Measurements from ENCODE around the gene ZNF618.

ZNF618 gene

GRCh38 chr9:113973226-113973625, 97.1 kb downstream of the ZNF618 start:
- FAIRE-seq (no peak), DNase-seq (ENCODE audit: insufficient read length, low spot score) (no peak)
- no peak for TF ChIP-seq CTCF (IDR thresholded peaks at IDR 0.05; ENCODE audit: insufficient read depth, missing control alignments)

- no peak for TF ChIP-seq CTCF (IDR thresholded peaks at IDR 0.05; ENCODE audit: insufficient read depth, missing control alignments)
- no peak for FAIRE-seq
- no peak for DNase-seq (ENCODE audit: insufficient read length, low spot score)
Measured at GRCh38 chr9:113973963-113974413, 97.9 kb downstream of the ZNF618 start.

- no peak for TF ChIP-seq CTCF (IDR thresholded peaks at IDR 0.05; ENCODE audit: insufficient read depth, missing control alignments)
- FAIRE-seq (no peak), DNase-seq (ENCODE audit: insufficient read length, low spot score) (no peak)
Measured at GRCh38 chr9:113976915-113977314, 100.8 kb downstream of the ZNF618 start.

- FAIRE-seq (no peak), DNase-seq (ENCODE audit: insufficient read length, low spot score) (no peak)
- TF ChIP-seq CTCF (IDR thresholded peaks at IDR 0.05; ENCODE audit: insufficient read depth, missing control alignments) = no peak
Measured at GRCh38 chr9:113978725-113979342, 102.7 kb downstream of the ZNF618 start.

- no peak for TF ChIP-seq CTCF (IDR thresholded peaks at IDR 0.05; ENCODE audit: insufficient read depth, missing control alignments)
- DNase-seq (ENCODE audit: insufficient read length, low spot score) (no peak), FAIRE-seq (no peak)
Measured at GRCh38 chr9:113979343-113980127, 103.4 kb downstream of the ZNF618 start.

- DNase-seq (ENCODE audit: insufficient read length, low spot score) (no peak), FAIRE-seq (no peak)
- no peak for TF ChIP-seq CTCF (IDR thresholded peaks at IDR 0.05; ENCODE audit: insufficient read depth, missing control alignments)
Measured at GRCh38 chr9:113984639-113985380, 108.7 kb downstream of the ZNF618 start.
